Measurements from ENCODE around the gene ARMC2.
"Not testable (repeated sequence)": the region's sequence is repeated elsewhere in the genome, so short reads cannot be mapped to it uniquely, and the experiment has no call there.

Gene ARMC2

DNA sequence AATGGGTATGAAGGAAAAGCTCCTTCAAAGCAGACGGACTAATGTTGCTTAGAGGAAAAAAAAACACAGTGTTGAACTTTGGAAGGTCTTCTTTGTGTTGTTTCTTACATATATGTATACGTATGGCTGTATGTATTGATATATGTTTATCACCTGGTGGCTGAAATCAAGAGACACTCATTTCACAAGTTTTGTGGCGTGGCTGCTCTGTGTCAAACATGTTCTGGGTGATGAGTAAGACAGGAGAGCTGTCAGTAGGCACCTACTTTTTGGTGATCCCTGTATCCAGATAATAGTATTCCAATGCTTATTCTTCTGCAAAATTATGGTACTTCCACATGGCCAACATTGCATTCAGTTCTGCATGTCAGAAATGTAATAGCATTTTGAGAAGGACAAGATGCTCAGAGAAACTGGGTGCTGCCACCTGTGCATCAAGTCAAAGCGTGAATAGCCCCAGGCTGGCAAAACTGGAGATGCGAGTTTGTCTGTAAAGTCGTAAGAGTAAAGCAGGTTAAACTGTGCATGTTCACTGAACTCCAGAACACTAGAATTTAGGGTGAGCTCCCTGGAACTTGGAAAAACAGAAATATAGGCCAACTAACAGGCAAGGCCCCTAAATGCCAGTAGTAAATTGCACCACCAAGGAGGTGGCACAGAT, 67.9 kb downstream of the ARMC2 start:
- DNase-seq (ENCODE audit: low spot score): no peak

DNA sequence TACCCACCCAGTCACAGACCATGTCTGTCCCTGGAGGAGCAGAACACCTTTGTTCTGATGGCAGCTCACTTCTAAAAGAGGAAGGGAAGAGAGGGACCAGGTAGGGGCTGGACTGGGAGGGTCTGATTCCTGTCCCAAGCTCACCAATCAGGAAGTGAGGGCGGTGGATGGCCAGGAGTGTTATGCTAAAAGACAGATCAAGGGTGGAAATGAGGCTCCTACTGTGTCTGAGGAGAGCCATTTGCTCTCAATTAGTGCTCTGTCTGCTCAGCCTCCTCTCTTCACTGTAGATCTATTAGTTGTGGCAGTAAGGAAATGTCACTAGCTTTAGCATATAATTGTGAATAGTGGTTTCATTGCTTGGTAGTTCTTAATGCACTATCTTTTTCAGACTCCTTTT, 72.5 kb downstream of the ARMC2 start:
- DNase-seq (ENCODE audit: low spot score): no peak

DNA sequence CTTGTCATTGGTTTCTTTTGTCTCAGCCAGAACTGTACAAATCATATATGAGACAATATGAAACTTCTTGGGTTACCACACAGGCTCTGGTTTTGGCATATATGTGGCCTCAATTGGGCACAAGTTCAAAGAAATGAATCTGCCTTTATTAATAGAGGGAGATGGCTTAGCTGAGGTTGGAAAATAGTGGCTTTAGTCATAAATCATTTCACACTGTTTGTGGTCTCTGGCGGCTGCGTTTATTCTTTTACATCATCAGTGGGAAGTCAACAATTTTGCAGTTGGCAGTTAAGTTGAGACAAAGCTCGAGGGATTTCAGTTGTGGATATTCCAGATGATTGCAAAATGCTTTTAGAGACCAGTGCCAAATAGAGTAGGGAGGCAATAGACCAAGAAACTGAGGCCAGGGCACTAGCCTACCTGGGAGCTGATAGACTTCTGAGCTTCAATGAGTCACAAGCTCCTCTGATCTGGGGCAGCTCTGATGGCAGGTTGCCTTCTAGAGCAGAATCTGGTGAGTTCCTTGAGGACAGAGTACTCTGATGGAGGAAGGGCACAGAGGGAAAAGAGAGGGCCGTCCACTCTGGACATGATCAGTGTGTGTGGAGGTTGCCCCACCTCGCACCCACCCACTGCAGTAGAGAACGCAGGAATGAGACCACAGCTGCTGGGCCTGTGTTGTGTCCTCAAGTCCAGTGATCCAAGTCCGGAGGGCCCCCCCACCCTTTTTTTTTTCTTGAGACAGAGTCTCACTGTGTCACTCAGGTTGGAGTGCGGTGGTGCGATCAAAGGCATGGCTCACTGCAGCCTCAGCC, 73.5 kb downstream of the ARMC2 start:
- peak; percentile 42 for DNase-seq (ENCODE audit: low spot score)

DNA sequence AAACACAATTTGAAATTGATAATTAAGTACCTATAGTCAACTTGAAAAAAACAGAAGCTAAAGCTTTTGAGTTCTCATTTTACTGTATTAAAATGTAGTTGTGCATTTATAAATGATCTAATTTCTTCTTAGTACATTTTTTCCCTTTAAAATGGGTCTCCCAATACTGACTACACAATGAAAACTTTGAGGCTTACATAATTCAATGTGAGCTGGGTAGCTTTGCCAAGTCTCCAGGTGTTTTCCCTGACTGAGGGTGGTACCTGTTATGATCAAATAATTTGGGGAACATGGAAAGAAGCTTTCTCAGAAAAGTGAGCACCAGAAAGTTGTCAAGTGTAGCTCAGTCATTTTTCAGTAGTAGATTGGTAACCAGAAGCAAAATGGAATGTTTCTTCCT, 74.3 kb downstream of the ARMC2 start:
- DNase-seq (ENCODE audit: low spot score): no peak

DNA sequence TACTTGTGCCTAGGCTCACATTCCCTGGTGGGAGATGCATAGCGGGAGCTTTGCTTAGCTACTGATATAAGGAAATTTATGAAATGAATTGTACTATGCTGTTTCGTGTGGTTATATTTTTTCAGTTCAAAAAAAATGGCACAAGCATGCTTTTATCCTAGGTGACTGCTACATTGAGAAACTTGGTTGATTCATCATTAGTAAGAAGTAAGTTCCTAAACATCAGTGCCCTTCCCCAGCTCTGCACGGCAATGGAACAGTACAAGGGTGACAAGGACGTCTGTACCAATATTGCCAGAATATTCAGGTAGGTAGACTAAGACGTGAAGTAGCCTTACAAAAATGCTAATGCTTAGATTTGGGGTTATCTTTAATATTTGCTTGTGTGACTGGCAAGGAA, 79.7 kb downstream of the ARMC2 start:
- no peak for DNase-seq (ENCODE audit: low spot score)

DNA sequence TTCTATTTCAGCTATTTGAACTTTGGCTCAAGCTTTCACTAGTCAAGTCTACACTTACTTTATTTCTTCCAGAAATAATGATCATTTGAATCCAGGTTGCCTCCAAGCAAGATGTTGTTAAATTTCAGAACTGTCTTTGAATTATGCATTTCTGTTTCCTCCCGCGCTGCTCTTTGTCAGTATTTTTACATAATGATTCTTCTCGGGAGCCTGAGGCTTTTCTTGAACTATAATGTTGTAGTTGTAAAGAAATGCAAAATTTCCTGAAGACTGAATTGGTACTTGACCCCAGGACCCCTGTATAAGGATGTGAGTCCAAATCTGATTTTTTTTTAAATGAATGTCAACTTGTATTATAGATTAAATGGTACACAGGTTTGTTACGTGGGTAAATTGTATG, 80.4 kb downstream of the ARMC2 start:
- DNase-seq (ENCODE audit: low spot score): no peak

DNA sequence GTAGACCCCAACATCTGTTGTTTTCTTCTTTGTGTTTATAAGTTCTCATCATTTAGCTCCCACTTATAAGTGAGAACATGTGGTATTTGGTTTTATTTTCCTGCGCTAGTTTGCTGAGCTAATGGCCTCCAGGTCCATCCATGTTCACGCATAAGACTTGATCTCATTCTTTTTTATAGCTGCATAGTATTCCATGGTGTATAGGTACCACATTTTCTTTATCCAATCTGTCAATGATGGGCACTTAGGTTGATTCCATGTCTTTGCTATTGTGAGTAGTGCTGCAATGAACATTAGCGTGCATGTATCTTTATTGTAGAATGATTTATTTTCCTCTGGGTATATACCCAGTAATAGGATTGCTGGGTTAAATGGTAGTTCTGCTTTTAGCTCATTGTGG, 82.9 kb downstream of the ARMC2 start:
- not testable (repeated sequence) for DNase-seq (ENCODE audit: low spot score)

DNA sequence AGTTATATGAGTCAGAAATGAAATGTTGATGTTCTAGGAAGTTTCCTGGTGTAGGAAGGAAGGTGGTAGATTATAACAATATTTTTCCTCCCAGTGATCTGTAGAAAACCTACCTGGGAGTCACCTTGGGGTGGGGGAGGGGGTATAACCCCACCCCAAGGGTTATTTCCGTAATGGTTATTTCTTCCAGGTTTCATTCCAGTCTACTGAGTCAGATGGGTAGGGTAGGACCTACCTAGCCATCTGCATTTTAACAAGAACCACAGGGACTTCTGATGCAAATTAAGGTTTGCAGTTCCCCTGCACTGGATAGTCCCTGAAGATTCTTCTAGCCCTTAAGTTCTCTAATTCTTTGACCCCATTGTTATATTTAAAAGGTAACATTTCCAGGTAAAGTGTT, 88.9 kb downstream of the ARMC2 start:
- DNase-seq (ENCODE audit: low spot score): no peak

DNA sequence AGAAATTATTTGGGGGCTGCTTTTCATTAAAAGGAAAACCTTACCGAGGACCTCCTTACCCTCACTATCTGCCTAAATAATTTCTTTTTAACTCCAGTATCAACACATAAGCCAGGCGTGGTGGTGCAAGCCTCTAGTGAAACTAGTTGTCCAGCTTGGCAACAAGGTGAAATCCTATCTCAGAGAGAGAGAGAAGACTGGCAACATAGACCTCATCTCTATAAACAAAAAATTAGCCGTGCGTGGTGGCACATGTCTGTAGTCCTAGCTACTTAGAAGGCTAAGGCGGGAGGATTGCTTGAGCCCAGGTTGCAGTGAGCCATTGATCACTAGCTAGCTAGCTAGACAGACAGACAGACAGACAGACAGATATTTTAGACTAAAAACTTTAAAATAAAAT, 92.5 kb downstream of the ARMC2 start:
- DNase-seq (ENCODE audit: low spot score): no peak

DNA sequence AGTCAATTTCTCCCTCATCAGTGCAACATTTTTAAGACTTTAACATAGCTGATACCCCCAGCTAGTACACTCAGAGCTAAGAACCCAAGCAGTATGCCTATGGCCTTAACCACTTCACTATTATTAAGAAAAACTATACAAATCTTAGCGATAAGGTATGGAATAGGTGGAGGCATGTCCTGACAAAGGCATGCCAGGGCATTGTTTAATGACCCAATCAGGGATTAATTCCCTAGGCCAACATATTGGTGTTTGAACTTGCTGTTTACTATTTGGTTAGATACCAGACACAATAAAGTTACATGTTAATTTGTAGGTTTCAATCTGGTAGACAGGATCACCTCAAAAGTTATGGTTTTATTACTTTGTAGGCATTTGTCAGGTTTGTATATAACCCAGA, 93.1 kb downstream of the ARMC2 start:
- DNase-seq (ENCODE audit: low spot score): no peak

DNA sequence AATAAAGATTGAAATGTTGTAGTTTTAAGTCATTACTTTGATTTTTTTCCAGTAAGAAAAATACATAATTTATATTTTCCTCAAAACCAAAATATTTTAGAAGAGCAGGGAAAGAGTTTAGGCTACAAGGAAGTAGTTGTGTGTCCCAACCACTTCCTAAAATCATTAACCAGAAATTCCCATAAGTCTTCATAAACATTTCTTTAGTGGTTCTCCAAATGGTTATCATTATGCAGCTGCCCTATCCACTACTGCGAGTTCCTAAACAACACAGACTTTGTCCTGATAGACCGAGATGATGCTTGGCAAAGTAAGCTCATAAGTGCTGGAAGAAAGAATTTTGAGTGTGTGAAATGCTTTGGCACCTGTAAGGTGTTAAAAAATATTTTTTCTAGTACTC, 93.6 kb downstream of the ARMC2 start:
- no peak for DNase-seq (ENCODE audit: low spot score)

DNA sequence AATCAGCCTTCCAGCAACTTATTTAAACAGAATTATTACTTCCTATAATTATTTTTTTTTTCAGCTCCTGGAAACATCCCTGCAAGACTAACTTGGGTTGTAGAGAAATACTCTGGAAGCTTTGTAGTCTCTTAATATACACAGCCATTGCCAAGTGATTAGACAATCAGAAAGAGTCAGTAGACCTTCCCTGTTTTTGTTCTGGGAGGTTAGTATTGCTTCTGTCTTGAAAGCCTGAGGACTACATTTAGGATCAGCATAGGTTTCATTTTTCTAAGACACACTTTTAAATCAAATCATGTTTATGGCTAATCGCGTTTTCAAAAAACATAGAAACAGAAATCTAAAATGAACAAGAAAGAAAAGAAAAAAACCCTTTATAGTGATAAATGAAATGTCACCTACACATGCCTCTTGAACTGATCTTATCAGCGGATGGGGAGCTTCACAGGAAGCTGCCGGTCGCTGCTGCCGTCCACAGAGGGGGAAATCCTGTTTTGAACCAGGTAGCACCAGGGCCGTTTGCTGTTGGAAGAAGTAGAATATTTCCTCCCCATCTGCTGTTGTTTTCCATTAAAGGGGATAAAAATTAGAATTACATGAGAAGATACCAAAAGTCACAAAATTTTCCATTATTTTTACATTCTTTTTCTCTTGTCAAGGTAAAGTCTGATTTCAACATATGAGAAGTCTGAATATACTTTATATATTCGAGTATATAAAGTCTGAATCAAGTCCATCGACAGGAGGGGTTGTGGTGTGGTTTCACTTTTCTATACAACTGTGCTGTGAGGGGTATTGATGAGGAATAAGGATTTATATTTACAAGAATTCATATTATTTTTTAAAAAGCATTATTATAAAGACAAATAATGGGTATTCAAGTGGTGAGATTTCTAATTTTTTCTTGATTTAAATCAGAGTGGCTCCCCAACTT, 94.6 kb downstream of the ARMC2 start:
- peak; percentile 72 for DNase-seq (ENCODE audit: low spot score)

DNA sequence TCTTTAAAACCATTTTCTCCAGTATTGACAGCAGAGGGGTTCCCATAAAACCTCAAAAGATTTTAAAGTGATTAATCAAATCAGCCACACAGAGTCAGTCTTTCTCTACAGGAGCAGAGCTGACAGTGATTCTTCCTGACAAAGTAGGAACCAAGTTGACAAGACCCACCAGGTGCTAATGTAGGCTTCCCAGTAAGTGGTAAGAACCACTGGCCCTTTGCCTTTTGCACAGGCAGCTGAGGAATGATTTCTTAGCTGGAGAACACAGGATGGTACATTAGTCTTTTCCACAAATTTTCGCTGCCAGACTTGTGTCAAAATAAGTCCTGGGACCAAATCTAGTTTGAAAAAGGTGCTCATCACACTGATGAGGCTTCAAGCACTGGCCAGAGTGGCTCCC, 95.8 kb downstream of the ARMC2 start:
- DNase-seq (ENCODE audit: low spot score): peak; percentile 13

DNA sequence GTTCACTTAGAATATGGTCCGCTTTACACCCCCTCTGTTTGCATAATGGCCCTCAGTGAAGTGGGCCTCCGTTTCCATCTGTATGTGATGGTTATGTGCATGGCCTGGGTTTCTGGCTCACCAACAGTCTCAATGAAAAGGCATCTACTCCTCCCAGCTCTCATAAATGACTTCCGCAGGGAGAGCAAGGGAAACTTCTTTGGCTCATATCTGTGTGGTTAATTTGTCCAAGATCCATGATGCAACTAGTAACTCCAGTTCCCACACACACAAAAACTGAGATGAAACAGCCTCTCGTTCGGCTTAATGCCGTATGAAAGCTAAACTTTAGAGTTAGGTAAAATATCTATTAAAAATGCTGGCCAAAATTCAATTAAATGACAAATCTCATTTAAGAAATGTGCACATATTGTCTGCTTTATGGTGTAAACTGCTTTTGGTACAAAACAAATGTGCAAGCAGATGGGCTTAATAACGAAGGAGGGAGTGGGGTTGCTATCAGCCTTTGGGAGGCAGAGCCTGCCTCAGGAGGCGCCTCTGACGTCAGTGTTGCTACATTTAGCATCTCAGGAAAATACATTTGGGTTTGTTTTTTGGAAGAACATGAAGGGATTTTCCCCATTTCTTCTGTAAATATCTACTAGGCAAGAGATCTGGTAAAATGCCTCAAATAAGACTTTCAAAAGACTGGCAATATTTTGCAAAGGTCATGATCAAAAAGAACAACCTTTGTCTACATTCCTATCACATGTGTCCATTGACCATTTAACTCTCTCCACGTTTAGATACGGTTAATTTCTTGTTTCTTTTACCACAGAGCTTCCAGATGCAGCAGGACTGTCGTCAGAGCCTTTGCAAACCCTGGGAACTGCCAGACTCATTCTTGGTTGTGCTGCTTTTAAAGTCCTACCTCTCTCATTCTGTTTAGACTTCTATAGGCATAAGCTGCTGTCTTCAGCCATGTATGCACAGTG, 96.8 kb downstream of the ARMC2 start:
- DNase-seq (ENCODE audit: low spot score): no peak

DNA sequence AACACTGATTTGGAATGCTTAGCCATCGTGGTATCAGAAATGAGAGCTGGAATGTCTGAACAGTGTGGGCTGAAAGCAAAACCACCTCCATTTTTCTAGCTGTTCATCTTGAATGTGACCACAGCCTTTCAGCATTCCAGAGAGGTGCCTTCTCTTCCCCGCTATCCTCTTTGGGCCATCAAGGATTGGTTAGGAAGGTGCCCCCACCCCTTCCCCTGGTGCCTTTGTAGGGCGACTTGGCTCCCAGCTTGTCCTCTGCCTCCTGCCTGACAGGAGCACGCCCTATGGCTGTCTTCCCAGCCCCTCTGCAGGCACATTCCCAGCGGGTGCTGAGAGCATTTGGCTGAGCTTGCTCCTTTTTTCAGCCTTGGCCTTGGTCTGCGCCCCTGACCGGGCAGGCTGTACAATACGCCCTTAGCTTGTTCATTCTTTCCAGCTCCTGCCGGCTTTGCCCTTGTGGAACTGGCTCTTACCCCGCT, 97.5 kb downstream of the ARMC2 start:
- DNase-seq (ENCODE audit: low spot score): no peak

DNA sequence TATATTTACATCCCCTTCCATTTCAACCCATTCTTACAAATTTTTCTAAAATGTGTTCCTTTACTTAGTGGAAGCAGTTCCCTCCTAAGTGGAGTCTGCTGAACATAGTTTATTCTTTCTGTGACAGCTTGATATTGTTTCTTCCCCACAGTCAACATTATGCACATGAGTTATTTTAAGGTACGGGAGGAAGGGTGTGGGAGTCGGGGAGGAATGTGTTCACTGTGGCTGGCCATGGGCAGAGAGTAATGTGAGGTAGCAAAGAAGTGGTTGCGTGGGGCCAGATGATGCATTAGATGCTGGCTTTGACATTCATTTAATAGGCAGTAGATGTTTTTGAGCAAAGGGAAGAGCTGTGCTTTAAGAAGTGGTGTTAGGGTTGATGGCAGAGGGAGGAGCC, 98.5 kb downstream of the ARMC2 start:
- DNase-seq (ENCODE audit: low spot score): no peak

DNA sequence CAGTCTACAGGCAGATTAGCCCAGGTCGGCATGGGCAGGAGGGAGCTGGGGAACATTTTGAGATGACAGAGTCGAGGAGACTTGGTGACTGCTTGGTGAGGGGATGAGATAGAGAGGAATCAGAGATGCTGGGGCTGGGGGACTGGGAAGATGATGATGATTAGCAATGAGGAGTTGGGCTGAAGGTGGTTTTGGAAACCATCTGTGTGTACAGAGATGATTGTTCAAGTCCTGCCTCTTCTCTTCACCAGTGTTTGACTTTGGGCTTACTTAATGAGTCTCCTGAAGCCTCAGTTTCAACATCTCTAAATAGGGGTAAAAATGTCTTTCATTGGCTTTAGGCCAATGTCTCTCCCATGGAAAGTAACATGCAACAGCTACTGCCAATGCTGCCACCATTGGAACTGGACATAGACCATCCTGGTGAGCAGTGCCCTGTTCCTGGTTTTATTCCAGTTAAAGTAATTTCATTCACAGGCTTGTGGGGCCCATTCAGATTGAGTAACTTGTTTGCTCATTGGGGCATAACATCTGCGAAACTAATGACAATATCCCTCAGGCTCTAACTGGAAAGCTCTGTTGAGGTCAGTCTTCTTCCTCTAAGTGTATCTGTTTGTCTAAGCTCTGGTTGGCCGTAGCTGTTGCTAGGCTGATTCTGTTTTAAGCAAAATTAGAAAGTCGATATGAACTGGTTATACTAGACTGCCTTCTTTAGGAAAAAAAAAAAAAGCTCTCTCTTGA, 99.1 kb downstream of the ARMC2 start:
- no peak for DNase-seq (ENCODE audit: low spot score)

DNA sequence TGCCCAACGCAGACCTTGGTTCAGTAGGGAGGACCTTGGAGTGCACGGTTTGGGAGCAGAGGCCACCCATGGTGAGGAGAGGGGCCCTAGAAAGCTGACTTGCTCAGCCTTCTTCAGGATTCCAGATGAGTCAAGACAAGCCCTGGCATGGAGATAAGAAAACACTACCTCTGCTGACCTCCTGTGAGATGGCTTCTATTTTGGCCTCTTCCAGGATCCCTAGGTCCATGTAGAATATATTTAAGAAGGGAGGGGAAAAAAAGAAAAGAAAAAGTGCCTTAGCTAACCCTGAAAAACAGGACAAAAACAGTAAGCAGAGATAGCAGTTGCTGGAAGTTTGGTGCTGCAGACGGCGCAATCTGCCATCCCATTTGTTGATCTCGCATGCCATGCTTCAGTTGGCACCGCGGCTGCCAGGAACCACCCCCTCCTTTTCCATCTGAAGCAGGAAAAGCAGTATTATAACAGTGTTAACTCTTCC, 100.0 kb downstream of the ARMC2 start:
- DNase-seq (ENCODE audit: low spot score): no peak

DNA sequence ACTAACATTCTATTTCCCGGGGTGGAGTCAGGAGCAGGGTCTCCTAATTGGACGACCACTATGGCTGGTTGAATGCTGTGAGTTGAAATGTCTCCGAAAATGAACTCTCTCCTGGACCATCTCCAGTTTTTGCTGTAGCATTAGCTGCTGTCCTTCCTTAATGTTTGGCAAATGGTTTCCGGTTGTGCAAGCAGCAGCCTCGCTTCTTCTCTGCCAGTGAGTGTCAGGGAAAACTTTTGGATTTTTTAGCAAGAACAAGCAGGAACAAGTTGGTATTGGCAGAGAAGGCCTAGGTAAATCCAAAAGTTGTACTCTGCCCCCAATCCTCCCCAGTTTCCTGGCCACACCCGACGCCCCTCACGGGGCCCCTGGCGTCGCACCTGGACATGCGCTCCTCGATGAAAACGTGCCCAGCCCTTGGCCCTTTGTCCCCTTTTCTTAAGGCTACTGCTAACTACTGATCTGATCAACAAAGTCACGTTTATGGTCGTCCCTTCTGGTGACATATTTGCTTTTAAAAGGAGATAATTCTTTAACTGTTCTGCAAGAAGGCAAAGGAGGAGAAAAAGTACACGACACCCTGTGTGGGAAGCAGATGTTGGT, 103.2 kb downstream of the ARMC2 start:
- DNase-seq (ENCODE audit: low spot score): no peak
